Neural cell (in vitro differentiated cells): ENCODE results near the gene IP6K2. TPM values are rescaled to one million over a fixed set of nuclear protein-coding genes. Genes with fewer than 3 reads are reported as not detected.
"Not testable (repeated sequence)": the region's sequence is repeated elsewhere in the genome, so short reads cannot be mapped to it uniquely, and the experiment has no call there.

ENCODE experiments used
- H2AFZ ChIP-seq: fragments of 200-600, 300-800 bp; sonication (generic), shearing (Covaris generic); 2 replicates; pipeline ENCODE4 v1.6.0; 2014; ENCODE audit warnings: low read depth, mild to moderate bottlenecking, antibody characterized with exemption, low read length, moderate library complexity
- H3F3A ChIP-seq: fragments of 200-600 bp; shearing (Covaris generic); 2 replicates; pipeline ENCODE4 v1.6.1; 2016; ENCODE audit warnings: mild to moderate bottlenecking, moderate library complexity, mixed read lengths, antibody characterized with exemption, low read length; ENCODE audit not compliant: insufficient read depth, poor library complexity, severe bottlenecking
- H3K27ac ChIP-seq: fragments of 200-600, 300-800 bp; sonication (generic), shearing (Covaris generic); 2 replicates; pipeline ENCODE4 v1.5.1; 2014; ENCODE audit warnings: mild to moderate bottlenecking, low read length, moderate library complexity
- H3K27me3 ChIP-seq: fragments of 300-800, 200-600 bp; sonication (generic), shearing (Covaris generic); 2 replicates; pipeline ENCODE4 v1.6.0; 2014; ENCODE audit warnings: mild to moderate bottlenecking, low read depth, low read length, moderate library complexity; ENCODE audit not compliant: insufficient read depth
- H3K36me3 ChIP-seq: fragments of 300-800, 200-600 bp; sonication (generic), shearing (Covaris generic); 2 replicates; pipeline ENCODE4 v1.5.1; 2014; ENCODE audit warnings: mild to moderate bottlenecking, antibody characterized with exemption, low read length, moderate library complexity; ENCODE audit not compliant: insufficient read depth
- H3K4me2 ChIP-seq: fragments of 300-800, 200-600 bp; sonication (generic), shearing (Covaris generic); 2 replicates; pipeline ENCODE4 v1.6.0; 2014; ENCODE audit warnings: mild to moderate bottlenecking, low read length
- H3K4me3 ChIP-seq: fragments of 300-800, 200-600 bp; sonication (generic), shearing (Covaris generic); 2 replicates; pipeline ENCODE4 v1.5.1; 2014; ENCODE audit warnings: mild to moderate bottlenecking, low read length, moderate library complexity
- H3K79me2 ChIP-seq: fragments of 200-600 bp; shearing (Covaris generic); replicated peaks from 2 replicates; pipeline ENCODE4 v1.6.0; 2014; ENCODE audit warnings: mild to moderate bottlenecking, low read length, moderate library complexity; ENCODE audit not compliant: insufficient read depth
- H3K9ac ChIP-seq: fragments of 300-800, 200-600 bp; sonication (generic), shearing (Covaris generic); 2 replicates; pipeline ENCODE4 v1.6.1; 2016; ENCODE audit warnings: mild to moderate bottlenecking, low read length, mixed read lengths
- H3K9me2 ChIP-seq: fragments of 200-600 bp; shearing (Covaris generic); 2 replicates; pipeline ENCODE4 v1.6.1; 2016; ENCODE audit warnings: mild to moderate bottlenecking, low read length, mixed read lengths; ENCODE audit not compliant: insufficient read depth
- H3K9me3 ChIP-seq: fragments of 200-600, 300-800 bp; sonication (generic), shearing (Covaris generic); 2 replicates; pipeline ENCODE4 v1.6.1; 2016; ENCODE audit warnings: mild to moderate bottlenecking, mixed run types, low read length, moderate library complexity, mixed read lengths
- H4K20me1 ChIP-seq: fragments of 200-600 bp; shearing (Covaris generic); 2 replicates; pipeline ENCODE4 v1.6.1; 2016; ENCODE audit warnings: mild to moderate bottlenecking, mixed run types; ENCODE audit not compliant: insufficient read depth
- CTCF ChIP-seq: fragments of 450-650 bp; IDR thresholded peaks from 2 replicates; pipeline ENCODE4 v1.5.1; 2014; ENCODE audit warnings: antibody characterized with exemption, mild to moderate bottlenecking, moderate library complexity; ENCODE audit not compliant: poor library complexity, severe bottlenecking
- EP300 ChIP-seq: fragments of 450-650 bp; conservative IDR thresholded peaks from 2 replicates; pipeline ENCODE4 v1.6.1; 2014; ENCODE audit warnings: antibody characterized with exemption, mild to moderate bottlenecking, moderate library complexity; ENCODE audit not compliant: poor library complexity, severe bottlenecking
- EZH2 ChIP-seq: fragments of 200-600, 300-800 bp; shearing (Covaris generic), sonication (generic); IDR thresholded peaks from 2 replicates; pipeline ENCODE4 v1.6.1; 2014; ENCODE audit warnings: antibody characterized with exemption, low read length, borderline replicate concordance, mild to moderate bottlenecking; ENCODE audit not compliant: insufficient read depth, poor library complexity, severe bottlenecking
- MXI1 ChIP-seq: fragments of 450-650 bp; conservative IDR thresholded peaks from 2 replicates; pipeline ENCODE4 v1.6.1; 2014; ENCODE audit warnings: antibody characterized with exemption, mild to moderate bottlenecking; ENCODE audit not compliant: poor library complexity, severe bottlenecking
- POLR2AphosphoS5 ChIP-seq: IDR thresholded peaks from 2 replicates; pipeline ENCODE4 v1.6.1; 2012
- RAD21 ChIP-seq: fragments of 450-650 bp; conservative IDR thresholded peaks from 2 replicates; pipeline ENCODE4 v1.6.1; 2014; ENCODE audit warnings: antibody characterized with exemption, mild to moderate bottlenecking, moderate library complexity
- REST ChIP-seq: IDR thresholded peaks from 2 replicates; pipeline ENCODE4 v1.6.1; 2012; ENCODE audit warnings: borderline replicate concordance
- SMC3 ChIP-seq: fragments of 450-650 bp; conservative IDR thresholded peaks from 2 replicates; pipeline ENCODE4 v1.6.1; 2014; ENCODE audit warnings: antibody characterized with exemption, mild to moderate bottlenecking, moderate library complexity; ENCODE audit not compliant: poor library complexity
- TAF1 ChIP-seq: IDR thresholded peaks from 2 replicates; pipeline ENCODE4 v1.6.1; 2012; ENCODE audit warnings: low read depth
- polyA plus RNA-seq: library from polyadenylated mRNA; depleted of rRNA; stranded (reverse); fragments of >200 nt; gene quantifications from 2 replicates; pipeline ENCODE4 v1.2.3, GENCODE V29; 2014

Gene IP6K2
- polyA plus RNA-seq, 1 donor from 2014 or later: 480 TPM

- H3K9ac ChIP-seq, H3K79me2 ChIP-seq, H2AFZ ChIP-seq, H3K9me2 ChIP-seq, H4K20me1 ChIP-seq, H3F3A ChIP-seq, H3K4me3 ChIP-seq, H3K36me3 ChIP-seq, H3K9me3 ChIP-seq, H3K27ac ChIP-seq, H3K4me2 ChIP-seq, H3K27me3 ChIP-seq: not testable (repeated sequence)
These were observed 17.5 kb upstream of the IP6K2 start for GRCh38 chr3:48734541-48734940.

GRCh38 chr3:48733752-48734518 is 16.9 kb upstream of the IP6K2 start:
- H3K27ac ChIP-seq, H3K4me2 ChIP-seq, H3K9me3 ChIP-seq, H3K27me3 ChIP-seq, H3K9ac ChIP-seq, H3K79me2 ChIP-seq, H4K20me1 ChIP-seq, H3F3A ChIP-seq, H3K4me3 ChIP-seq, H2AFZ ChIP-seq, H3K36me3 ChIP-seq, H3K9me2 ChIP-seq: not testable (repeated sequence)

- Histone ChIP-seq H3K79me2 (no peaks in the 10 kb centered on the region), H3K36me3 (no peaks in the 10 kb centered on the region), H3K9ac (no peak overlapping the region), H2AFZ (no peak overlapping the region), H3K4me2 (no peak overlapping the region), H3K27me3 (no peaks in the 10 kb centered on the region), H3K9me3 (no peaks in the 10 kb centered on the region), H3K27ac (no peak overlapping the region), H4K20me1 (no peaks in the 10 kb centered on the region), H3F3A (no peaks in the 10 kb centered on the region), H3K4me3 (no peak overlapping the region), H3K9me2 (no peaks in the 10 kb centered on the region)
- TF ChIP-seq REST (no peak), EP300 (no peak), CTCF (no peak), SMC3 (no peak), POLR2AphosphoS5 (no peak), MXI1 (no peak), TAF1 (no peak), RAD21 (no peak), EZH2 (no peak)
These were observed 10.5 kb upstream of the IP6K2 start for GRCh38 chr3:48727511-48727910.

GRCh38 chr3:48725185-48725855 is 8.3 kb upstream of the IP6K2 start:
- H4K20me1 ChIP-seq, H3F3A ChIP-seq, H3K9me3 ChIP-seq, H3K4me3 ChIP-seq, H3K36me3 ChIP-seq, H3K27me3 ChIP-seq, H3K9ac ChIP-seq, H3K4me2 ChIP-seq, H3K79me2 ChIP-seq, H2AFZ ChIP-seq, H3K27ac ChIP-seq, H3K9me2 ChIP-seq: not testable (repeated sequence)
